ENCODE results near the gene SLC35E2B.
"Not testable (repeated sequence)": the region's sequence is repeated elsewhere in the genome, so short reads cannot be mapped to it uniquely, and the experiment has no call there.

DNA sequence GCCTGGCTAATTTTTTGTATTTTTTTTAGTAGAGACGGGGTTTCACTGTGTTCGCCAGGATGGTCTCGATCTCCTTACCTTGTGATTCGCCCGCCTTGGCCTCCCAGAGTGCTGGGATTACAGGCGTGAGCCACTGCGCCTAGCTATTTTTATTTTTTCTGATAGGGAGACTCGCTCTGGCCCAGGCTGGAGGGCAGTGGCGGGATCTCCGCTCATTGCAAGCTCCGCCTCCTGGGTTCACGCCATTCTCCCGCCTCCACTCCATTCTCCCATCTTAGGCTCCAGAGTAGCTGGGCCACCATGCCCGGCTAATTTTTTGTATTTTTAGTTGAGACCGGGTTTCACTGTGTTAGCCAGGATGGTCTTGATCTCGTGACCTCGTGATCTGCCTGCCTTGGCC is 33.5 kb upstream of the SLC35E2B start:
- not testable (repeated sequence) for TF ChIP-seq CTCF, POLR2A, EP300 (IDR thresholded peaks at IDR 0.05)
